Ishikawa (cell line): ENCODE measurements around the gene TMEM101.

ENCODE experiments used
- CEBPB ChIP-seq: IDR thresholded peaks from 2 replicates; pipeline ENCODE4 v1.6.1; 2012
- CREB1 ChIP-seq: IDR thresholded peaks from 2 replicates; pipeline ENCODE4 v1.6.1; 2012; ENCODE audit warnings: low read depth
- EGR1 ChIP-seq: IDR thresholded peaks from 2 replicates; pipeline ENCODE4 v1.6.1; 2012
- EP300 ChIP-seq: IDR thresholded peaks from 2 replicates; pipeline ENCODE4 v1.6.1; 2012; ENCODE audit warnings: borderline replicate concordance
- FOXM1 ChIP-seq: IDR thresholded peaks from 2 replicates; pipeline ENCODE4 v1.6.1; 2012; ENCODE audit warnings: low read depth, borderline replicate concordance
- MAX ChIP-seq: IDR thresholded peaks from 2 replicates; pipeline ENCODE4 v1.6.1; 2012
- NFIC ChIP-seq: IDR thresholded peaks from 2 replicates; pipeline ENCODE4 v1.6.1; 2012
- RAD21 ChIP-seq: IDR thresholded peaks from 2 replicates; pipeline ENCODE4 v1.6.1; 2012; ENCODE audit warnings: low read depth
- REST ChIP-seq: IDR thresholded peaks from 2 replicates; pipeline ENCODE4 v1.6.1; 2012; ENCODE audit warnings: low read depth, mild to moderate bottlenecking
- TAF1 ChIP-seq: IDR thresholded peaks from 2 replicates; pipeline ENCODE4 v1.6.1; 2012; ENCODE audit warnings: low read depth, mild to moderate bottlenecking
- TCF12 ChIP-seq: IDR thresholded peaks from 2 replicates; pipeline ENCODE4 v1.6.1; 2012; ENCODE audit warnings: low read depth
- TEAD4 ChIP-seq: IDR thresholded peaks from 2 replicates; pipeline ENCODE4 v1.6.1; 2012
- USF1 ChIP-seq: IDR thresholded peaks from 2 replicates; pipeline ENCODE4 v1.6.1; 2012
- YY1 ChIP-seq: IDR thresholded peaks from 2 replicates; pipeline ENCODE4 v1.6.1; 2012; ENCODE audit warnings: low read depth
- ZBTB7A ChIP-seq: IDR thresholded peaks from 2 replicates; pipeline ENCODE4 v1.6.1; 2012; ENCODE audit warnings: low read depth

TMEM101 gene

GRCh38 chr17:43987131-43988021, 27.4 kb downstream of the TMEM101 start:
- TF ChIP-seq EP300: no peak
- no peak for TF ChIP-seq TCF12

- TF ChIP-seq EP300 (no peak), MAX (no peak), CREB1 (no peak), REST (no peak), CEBPB (no peak), FOXM1 (no peak), TAF1 (no peak)
These were observed 28.4 kb downstream of the TMEM101 start for GRCh38 chr17:43986225-43986981.

- no peak for TF ChIP-seq REST
- no peak for TF ChIP-seq EP300
- TF ChIP-seq NFIC: no peak
- no peak for TF ChIP-seq RAD21
- no peak for TF ChIP-seq MAX
- no peak for TF ChIP-seq TCF12
- no peak for TF ChIP-seq TEAD4
- no peak for TF ChIP-seq ZBTB7A
These were observed 30.2 kb downstream of the TMEM101 start for GRCh38 chr17:43984521-43984920.

GRCh38 chr17:43983515-43984411, 31.0 kb downstream of the TMEM101 start:
- 0 out of 2 replicates have a peak, but pooled peaks have one; percentile 20 for TF ChIP-seq MAX
- TF ChIP-seq FOXM1: no peak

GRCh38 chr17:43983196-43983514, 31.6 kb downstream of the TMEM101 start:
- TF ChIP-seq TCF12: no peak

GRCh38 chr17:43982171-43982570, 32.6 kb downstream of the TMEM101 start:
- no peak for TF ChIP-seq NFIC
- no peak for TF ChIP-seq RAD21
- TF ChIP-seq MAX: no peak
- TF ChIP-seq CEBPB: no peak
- no peak for TF ChIP-seq USF1
- TF ChIP-seq TEAD4: no peak
- no peak for TF ChIP-seq FOXM1
- no peak for TF ChIP-seq EP300
- no peak for TF ChIP-seq ZBTB7A
- TF ChIP-seq YY1: no peak
- no peak for TF ChIP-seq EGR1
